Activated CD8-positive, alpha-beta memory T cell treated with anti-CD3 and anti-CD28 coated beads, Interleukin-2, amount 50 U/mL, for 4 hours (primary cell): Measurements from ENCODE around the gene THBS4.
A peak's percentile ranks its signal among the peaks of the same experiment; 100 is the strongest.
"Not testable (repeated sequence)": the region's sequence is repeated elsewhere in the genome, so short reads cannot be mapped to it uniquely, and the experiment has no call there.

Experiments used
- DNase-seq: peaks from one replicate; pipeline ENCODE4 v3.0.0-alpha.2; 2020

Gene THBS4

DNA sequence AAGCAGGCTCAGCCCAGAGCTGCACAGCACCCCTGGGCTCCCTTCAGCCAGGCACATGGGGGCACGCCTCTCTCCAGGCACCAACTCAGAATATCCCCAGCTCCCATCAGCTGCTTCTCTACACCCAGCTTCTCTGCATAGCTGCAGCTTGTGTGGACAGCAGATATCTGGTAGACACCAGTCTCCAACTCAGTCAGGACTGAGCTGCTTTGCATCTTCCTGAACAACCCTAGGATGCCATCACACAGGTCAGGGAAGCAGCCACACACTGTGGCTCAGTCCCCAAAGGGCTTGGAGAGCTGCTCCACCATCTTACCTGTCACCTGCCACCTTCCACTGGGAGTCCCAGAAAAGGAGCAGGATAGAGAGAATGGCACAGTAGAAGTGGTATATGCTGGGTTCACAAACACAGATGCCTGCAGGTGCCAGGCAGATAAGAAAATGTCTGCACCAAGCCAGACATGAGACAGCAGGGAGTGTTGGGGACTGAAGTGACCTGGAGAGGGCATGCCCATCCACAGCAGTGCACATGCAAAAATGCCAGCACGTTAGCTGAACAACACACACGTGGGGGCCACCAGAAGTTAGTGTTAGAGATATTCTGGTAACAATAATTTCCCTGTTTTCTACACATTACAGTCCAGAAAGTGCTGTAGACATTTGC, 42.0 kb downstream of the THBS4 start:
- no peak for DNase-seq

DNA sequence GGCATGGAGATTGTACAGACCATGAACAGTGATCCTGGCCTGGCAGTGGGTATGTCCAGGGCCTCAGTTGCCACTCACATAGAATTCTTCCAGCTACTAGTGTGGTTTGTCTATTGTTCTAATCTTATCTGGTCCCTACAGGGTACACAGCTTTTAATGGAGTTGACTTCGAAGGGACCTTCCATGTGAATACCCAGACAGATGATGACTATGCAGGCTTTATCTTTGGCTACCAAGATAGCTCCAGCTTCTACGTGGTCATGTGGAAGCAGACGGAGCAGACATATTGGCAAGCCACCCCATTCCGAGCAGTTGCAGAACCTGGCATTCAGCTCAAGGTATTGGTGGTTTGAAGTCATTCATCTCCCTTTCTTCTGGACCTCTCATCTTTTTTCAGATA, 43.8 kb downstream of the THBS4 start:
- no peak for DNase-seq

DNA sequence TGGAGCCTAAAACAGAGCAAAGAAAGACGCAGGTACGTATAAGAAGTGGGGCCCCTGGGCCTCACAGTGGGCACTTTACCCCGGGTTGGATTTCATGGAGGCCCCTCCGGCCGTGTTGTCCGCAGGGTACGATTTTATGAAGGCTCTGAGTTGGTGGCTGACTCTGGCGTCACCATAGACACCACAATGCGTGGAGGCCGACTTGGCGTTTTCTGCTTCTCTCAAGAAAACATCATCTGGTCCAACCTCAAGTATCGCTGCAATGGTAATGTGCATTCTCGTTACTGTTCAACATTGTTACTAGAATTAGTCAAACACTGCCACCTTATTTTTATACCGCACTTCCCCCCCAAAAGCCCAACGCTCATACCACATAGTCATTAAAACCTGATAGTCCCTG, 47.1 kb downstream of the THBS4 start:
- no peak for DNase-seq

DNA sequence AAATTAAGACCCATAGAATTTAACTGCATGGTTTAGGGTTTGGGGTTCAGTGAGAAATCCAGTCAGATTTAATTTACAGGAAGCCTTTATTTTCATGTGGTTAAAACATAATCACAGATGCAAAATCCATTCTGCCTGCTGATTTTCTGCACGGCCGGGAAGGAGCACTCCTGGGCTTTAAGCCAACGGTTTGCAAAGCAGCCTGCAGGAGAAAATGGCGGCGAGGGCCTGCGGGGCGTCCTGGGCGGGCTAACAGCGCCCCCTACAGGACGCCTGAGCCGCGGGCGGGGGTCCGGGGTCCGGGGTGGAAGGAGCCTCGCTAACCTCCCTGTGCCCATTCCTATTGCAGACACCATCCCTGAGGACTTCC, 47.6 kb downstream of the THBS4 start:
- DNase-seq = peak; percentile 52

DNA sequence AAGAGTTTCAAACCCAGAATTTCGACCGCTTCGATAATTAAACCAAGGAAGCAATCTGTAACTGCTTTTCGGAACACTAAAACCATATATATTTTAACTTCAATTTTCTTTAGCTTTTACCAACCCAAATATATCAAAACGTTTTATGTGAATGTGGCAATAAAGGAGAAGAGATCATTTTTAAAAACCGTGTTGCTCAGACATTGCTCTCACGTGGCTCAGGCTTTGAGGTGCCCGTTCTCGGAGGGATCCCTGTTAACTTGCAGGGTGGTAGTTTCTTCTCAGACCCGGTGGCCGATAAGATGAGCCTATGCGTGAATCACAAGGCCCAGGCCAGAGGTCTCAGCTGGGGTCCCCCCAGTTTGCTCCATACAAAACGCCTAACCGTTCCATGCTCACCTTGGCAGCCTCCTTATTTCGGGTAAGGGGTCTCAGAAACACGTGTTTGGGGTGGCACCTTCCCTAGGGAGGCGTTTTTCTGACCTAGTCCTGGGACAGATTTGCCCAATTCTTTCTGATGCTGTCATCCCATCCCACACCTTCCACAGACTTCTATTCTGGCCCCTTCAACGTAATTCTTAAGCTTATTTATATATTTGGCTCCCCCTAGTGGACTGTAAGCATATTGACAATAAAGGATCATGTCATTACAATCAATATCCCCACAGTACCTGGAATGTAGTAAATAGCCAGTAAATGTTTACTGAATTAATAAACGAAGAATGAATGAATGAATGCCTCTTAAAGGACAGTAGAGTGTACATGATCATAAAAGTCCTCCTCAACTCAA, 48.1 kb downstream of the THBS4 start:
- DNase-seq = no peak

DNA sequence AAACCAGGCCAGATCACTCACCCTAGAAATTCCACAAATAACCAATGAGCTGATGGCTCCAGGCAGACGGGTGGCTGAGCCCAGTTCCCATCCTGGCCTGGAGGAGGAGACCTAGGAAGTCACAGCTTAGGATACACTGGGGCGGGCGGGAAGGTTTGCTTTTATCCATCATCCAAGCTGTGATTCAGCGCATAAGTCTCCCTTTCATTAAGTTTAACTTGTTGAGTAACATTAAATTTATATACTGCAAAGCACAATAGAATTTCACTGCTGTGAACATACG, 55.7 kb downstream of the THBS4 start:
- DNase-seq = no peak

DNA sequence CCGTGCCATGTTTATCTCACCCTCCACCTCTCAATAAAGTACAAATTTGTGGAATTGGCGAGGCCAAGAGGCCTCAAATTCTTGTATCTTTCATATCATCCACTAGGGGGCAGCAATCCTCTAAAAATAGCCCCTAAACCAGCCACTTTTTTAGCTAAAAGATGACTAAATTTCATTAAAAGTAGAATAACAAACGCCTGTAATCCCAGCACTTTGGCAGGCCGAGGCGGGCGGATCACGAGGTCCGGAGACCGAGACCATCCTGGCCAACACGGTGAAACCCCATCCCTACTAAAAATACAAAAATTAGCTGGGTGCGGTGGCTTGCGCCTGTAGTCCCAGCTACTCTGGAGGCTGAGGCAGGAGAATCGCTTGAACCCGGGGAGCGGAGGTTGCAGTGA, 56.6 kb downstream of the THBS4 start:
- not testable (repeated sequence) for DNase-seq

DNA sequence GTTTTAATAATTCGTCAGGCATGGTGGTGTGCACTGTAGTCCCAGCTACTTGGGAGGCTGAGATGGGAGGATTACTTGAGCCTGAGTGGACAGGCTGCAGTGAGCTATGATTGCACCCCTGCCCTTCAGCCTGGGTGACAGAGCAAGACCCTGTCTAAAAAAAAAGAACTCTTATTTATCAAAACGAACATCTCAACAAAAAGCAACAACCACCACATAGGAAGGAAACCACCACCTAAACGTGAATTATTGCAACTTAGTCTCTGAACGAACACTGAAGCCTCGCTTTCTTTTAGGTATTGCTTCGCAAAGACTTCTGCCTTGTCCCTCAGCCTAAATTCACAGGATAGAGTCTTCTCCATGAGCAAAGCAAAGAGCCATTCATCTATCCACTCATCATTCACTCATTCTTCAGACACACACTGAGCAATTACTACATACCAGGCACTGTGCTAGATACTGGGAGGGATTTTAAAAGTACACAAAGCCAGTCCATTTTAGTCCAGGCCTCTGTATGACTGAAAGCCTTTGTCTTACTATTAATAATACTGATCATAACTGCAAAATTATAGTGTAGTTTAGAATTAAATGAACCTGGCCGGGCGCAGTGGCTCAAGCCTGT, 57.4 kb downstream of the THBS4 start:
- no peak for DNase-seq

DNA sequence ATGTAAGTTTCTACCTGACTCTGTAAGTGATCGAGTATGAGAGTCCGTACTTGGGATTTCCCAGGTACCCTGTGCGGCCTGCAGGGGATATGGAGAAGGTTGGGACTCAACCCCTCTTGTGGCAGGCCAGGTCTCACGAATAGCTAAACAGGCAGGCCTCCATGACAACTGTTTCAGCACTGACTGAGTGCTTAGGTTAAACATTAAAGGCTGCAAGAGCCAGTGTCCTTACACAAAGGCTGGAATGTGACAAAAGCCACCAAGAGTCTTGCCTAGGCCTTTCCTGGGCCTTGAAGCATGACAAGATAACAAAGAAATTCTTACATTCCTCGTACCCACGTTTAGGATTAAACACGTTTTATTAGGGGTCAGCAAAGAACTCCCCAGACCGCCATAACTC, 58.6 kb downstream of the THBS4 start:
- no peak for DNase-seq

DNA sequence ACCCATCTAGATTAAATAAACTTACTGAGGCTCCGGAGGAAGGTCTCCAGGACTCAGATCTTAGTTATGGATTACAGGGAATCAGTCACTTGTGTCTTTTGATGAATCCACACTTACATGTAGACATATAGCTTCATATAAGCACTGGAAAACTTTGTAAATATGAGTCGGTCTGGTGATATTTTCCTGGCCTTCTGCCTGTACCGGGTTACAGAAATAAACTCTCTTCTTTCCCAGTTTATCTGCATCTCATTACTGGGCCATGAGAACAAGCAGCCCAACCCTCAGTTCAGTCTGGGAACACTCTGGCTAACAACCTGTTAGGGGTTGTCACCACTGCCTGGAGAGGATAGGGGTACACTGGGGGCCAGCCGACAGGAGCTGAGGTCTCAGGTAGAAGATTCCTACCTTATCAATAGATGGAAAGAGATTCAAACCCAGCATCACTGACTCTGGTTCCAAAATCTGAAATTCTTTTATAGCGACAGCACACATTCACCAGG, 59.1 kb downstream of the THBS4 start:
- no peak for DNase-seq

DNA sequence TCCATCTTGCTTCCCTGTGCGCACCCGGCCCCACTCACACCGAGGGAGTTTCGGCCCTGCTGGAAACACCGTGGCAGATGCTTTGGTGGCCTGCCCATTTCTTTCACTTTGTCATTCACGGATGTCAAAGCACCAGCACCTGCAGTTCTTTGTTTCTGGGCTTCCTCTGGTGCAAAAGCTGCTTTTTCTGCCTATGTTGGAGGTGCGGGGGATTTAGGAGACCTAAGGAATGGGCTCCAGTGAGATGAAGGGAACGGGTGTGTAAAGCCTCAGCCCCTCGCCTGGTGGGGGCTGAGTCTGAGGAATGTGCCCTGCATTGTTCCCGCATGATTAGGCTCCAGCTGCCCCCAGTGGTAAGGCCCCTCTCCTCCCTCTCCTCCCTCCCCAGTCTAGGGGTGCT, 62.3 kb downstream of the THBS4 start:
- no peak for DNase-seq

DNA sequence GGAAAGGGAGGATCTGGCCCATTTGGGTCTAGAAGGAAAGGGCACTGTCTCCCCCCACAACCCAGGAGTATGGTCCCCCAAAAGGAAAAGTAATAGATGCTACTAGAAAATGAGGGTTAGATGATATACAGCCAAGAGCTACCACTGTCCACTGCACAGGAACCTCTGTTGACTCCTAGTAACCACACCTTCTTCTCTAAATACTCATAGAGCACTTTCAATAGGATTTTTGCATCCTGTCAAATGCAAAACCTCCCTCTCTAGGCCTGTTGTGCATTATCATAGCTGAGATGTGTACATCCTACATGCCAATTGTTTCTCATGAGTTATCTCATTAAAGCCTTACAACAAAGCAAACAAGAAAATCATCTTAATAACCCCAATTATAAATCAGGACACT, 66.8 kb downstream of the THBS4 start:
- no peak for DNase-seq

DNA sequence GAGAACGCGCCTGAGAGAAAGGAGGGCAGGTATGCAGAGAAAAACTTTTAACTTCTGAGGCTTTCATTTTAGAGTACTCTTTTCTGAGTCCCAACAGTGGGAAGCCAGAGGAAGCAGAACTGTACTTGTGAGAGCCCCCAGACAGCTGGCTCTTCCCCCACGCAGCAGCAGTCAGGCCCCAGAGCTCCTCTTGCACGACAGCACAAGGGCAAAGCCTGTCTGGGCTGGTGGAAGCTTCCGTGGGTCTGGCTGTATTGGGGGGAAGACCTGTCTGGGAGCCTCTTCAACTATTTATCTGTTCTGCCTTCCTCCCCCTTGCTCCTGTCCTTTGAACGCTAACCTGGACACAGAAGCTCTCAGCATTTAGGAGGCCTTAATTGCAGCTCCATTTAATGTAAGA, 68.2 kb downstream of the THBS4 start:
- DNase-seq = no peak

DNA sequence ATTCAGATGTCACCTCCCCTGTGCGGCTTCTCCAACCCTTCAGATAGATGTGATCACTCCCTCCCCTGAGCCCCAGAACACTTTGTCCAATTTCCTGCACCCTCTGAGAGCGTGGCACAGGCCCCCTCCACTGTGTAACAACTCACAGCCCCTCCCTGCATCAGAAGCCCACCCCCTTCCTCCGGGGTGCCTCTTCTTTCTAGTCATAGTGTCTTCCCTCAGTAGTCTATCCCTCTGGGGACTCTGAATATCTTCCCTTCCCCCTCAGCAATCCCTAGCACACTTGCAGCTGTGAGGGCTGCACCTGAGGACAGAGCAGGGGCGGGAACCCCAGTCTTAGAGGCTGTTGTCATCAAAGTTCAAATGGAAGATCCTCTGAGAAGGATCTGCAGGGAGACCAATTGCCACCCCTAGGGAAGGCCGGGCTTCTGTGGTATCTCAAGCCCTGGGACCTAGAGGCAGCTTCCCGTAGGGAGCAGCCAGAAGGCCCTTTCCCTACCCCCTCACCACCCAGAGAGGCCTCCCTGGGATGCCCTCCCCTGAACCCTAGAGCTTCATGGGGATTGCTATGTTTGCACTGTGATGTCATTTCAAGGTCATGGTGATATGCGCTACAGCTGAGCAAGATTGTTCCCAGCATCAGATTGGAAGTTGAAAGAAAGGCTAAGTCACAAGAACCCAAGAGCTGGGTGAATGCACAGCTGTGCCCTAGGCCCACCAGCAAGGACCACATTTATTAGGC, 70.7 kb downstream of the THBS4 start:
- no peak for DNase-seq

DNA sequence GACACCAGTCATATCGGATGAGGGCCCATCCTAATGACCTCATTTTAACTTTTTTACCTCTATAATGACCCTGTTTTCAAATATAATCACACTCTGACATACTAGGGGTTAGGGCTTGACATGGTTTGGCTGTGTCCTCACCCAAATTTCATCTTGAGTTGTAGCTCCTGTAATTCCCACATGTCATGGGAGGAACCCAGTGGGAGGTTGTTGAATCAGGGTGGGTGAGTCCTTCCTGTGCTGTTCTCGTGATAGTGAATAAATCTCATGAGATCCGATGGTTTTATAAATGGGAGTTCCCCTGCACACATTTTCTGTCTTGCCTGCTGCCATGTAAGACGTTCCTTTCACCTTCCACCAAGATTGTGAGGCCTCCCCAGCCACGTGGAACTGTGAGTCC, 71.8 kb downstream of the THBS4 start:
- no peak for DNase-seq

DNA sequence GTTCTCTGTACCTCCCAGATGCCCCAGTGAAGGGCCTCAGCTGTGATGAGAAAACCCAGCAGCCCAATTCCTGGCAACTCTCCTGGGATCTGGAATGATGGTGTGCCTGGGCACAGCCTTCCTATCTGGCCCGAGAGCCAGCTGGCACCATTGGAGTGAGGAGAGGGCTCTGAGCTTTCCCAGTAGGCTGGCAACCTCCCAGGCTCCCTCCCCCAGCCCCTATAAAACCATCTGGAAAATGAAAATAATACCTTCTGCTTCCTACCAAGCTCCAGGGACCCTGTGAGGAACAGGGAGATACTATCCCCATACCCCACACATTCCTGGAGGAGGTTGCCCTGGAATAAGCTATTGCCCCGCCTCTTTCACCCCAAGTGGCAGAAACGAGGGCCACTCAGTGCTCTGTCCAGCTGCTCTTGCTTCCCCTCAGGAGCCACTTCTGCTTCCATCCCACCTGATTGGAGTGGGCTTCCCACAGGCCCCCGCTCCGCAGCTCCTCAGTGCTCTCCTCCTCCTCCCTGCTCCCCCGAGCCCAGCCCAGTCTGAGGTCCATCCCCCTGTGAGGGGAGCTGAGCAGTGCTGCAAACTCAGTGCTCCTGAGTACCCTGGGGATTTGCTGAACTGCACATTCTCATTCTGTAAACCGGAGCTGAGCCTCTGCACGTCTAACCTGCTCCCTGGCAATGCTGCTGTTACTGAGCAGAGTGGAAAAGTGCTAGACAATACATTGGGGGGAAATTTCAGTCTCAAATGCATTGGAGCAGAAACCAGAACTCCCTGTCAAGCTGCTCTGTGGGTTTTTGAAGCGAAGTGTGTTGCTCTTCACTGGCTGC, 74.7 kb downstream of the THBS4 start:
- DNase-seq = no peak

DNA sequence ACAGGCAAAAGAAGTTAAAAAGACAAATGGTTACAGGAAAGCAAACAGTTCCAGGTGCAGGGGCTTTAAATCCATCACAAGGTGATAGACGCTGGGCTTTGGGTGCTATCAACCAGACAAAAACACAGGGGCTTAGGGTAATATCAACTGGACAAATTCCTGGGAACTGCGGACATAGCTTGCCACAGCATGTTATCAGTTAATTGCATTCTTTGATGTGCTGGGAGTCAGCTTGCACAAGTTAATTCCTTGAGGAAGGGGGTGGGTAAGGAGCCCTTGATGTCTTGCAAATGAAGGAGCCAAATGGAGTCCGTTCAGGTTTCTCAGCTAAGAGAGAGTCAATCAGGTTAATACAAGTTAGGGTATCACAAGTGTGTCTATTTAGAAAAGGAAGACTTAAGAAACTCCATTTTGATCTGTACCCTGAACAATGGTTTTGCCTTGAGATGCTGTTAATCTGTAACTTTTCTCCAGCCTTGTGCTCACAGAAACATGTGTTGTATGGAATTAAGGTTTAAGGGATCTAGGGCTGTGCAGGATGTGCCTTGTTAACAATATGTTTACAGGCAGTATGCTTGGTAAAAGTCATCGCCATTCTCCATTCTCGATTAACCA, 76.3 kb downstream of the THBS4 start:
- DNase-seq = not testable (repeated sequence)

DNA sequence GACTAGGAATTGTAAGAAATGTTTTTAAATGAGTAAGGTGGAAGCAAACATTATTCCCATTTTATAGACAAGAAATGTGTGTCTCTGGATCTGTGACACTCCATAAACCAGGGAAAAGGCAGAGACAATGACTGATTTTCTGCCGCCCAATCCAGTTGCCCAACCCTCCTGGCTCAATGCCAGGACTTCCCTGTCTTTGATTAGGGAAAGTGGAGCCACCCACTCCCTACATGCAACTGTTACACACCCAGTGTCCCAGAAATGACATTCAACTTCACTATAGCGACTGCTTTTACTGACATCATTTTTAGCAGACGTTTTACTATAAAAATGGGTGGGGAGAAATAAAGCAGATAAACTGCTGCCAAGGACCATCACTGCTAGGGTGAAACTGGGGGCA, 79.7 kb downstream of the THBS4 start:
- no peak for DNase-seq

DNA sequence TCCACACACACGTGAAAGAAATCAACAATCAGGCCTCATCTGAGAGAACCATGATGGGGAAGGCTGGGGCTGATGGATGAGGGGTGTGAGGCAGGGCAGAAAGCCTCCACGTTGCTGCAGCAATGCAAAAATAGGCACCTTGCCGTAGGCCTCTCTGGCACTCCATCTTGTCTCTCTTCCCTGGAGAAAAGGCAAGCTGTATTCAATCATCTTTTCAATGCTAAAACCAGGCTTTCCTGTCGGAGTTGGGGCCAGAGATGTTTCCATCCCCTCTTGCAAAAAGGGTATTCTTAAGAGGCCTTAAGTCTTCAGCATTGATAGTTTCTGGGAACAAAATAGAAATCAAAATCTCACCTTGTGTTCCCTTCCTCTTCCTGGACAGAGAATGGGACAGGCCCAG, 80.9 kb downstream of the THBS4 start:
- DNase-seq = no peak

DNA sequence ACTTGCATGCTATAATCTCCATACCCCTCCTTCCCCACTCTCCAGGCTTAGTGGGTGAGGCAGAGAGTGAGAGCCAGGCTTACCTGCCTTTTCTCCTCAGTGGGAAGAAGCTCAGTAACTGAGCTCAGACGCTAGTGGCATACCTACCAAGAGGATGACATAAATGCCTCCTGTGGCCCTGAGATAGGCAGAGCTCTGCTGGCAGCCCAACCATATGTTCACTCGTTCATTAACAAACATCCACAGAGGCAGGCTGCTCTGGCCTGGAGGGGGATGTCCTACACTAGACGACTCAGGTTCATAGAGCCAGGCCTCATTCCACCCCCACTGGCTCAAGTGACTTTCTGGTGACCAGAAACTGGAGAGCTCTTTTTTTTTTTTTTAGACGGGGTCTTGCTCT, 81.3 kb downstream of the THBS4 start:
- DNase-seq = no peak

DNA sequence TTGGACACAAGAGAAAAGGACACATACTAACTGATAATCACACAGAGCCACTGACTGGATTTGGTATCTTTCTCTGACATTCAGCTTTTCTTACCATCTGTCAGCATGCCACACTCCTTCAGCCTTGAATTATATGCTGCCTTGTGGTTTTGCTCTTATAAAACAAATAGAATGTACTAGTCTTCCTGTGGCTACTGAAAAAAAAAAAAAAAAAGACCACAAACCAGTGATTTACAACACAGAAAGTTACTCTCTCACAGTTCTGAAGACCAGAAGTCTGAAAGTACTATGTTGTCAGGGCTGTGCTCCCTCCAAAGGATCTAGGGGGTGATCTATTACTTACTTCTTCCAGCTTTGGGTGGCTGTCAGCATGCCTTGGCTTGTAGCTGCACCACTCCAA, 82.3 kb downstream of the THBS4 start:
- no peak for DNase-seq

DNA sequence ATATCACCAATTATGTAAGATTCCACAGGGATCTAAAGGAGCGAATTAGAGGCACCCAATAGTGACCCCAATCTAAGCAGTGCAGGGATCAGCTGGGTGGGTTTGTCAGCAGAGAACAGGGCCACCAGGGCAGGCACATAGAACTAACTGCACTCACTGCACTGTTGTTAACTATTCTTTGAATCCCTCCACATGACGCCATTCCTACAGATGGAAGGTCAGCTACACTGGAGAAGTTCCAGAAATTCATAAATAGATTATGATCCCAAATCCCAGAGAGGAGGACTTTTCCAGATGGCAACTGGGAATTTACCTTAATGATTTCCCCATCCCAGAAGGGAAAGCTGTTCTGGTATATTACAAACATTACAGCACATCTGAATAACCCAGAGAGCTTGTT, 84.2 kb downstream of the THBS4 start:
- DNase-seq = no peak
